HG02870 (cell line): ENCODE data around the gene ANKRD55.
A peak's percentile ranks its signal among the peaks of the same experiment; 100 is the strongest.
"Not testable (repeated sequence)": the region's sequence is repeated elsewhere in the genome, so short reads cannot be mapped to it uniquely, and the experiment has no call there.

Experiments
- ATAC-seq: cut with Tn5 transposase; IDR thresholded peaks from one replicate; pipeline ENCODE4 v1.9.1; 2021; ENCODE audit warnings: mild to moderate bottlenecking, moderate library complexity; ENCODE audit not compliant: unreplicated experiment

ANKRD55 gene

GRCh38 chr5:56233230-56233629 is at the start of gene ANKRD55:
Gene ANKRD55 (minus strand): TSS chr5:56233330. CDS start chr5:56232913, 417 bp downstream.
- ATAC-seq, result no peak

DNA sequence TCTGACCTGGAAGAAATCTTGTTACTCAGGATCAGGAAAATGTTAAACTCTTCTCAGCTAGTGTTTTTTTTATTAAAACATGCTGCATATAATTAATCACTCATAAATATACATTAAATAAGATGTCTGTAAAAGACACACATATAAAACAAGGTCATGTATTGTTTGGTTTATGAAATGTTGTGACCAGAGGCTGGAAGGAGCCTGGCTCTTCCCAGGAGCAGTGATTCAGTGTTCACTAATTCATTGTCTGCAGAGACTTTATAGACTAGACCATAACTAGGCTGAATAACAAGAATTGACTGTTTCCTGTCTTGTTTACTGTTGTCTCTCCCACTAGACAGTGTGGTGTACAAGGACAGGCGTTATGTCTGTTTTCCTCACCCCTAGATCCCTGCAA is 49.1 kb upstream of the ANKRD55 start:
- ATAC-seq, result no peak

DNA sequence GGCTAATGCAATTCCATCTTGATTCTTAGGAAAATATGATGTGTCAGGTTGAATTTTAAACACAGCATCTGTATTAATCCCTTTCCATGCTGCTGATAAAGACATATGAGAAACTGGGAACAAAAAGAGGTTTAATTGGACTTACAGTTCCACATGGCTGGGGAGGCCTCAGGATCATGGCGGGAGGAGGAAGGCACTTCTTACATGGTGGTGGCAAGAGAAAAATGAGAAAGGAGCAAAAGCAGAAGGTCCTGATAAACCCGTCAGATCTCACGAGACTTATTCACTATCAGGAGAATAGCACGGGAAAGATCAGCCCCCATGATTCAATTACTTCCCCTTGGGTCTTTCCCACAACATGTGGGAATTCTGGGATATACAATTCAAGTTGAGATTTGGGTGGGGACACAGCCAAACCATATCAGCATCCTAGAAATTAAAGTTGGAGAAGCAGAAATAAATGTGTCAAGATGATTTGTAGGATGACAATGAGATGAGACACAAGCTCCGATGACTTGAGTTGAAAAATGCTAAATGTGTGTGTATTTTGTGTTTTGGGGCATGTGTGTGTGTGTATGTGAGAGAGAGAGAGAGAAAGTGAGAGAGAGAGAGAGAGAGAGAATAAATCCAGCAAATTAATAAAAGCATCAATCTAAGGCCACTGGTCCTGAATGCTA is 48.5 kb upstream of the ANKRD55 start:
- no peak for ATAC-seq

GRCh38 chr5:56279979-56280378 is 46.8 kb upstream of the ANKRD55 start:
- ATAC-seq, result no peak

- no peak for ATAC-seq
These were observed 46.2 kb upstream of the ANKRD55 start for GRCh38 chr5:56279291-56279690.

DNA sequence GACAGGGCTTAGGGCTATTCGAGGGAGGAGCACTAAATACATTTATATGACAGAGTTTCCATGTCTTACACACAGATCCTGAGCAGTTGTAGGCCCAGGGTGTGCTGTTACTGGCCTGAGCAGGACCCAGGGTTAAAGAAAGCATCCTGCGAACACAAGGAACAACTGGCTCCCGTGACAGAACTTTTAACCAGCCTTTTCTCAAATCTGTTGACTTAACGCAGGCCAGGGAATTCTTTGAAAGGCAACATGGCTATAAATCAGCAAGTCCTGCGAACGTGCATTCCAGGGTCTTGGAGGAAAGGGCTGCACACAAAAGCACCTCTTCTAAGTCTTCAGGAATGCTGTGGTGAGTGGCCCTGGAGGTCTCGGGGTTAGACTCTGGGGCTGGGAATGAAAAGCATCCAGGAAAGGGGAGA is 45.2 kb upstream of the ANKRD55 start:
- no peak for ATAC-seq

GRCh38 chr5:56277573-56277972 is 44.4 kb upstream of the ANKRD55 start:
- no peak for ATAC-seq

- no peak for ATAC-seq
These were observed 40.3 kb upstream of the ANKRD55 start for GRCh38 chr5:56273376-56273955.

DNA sequence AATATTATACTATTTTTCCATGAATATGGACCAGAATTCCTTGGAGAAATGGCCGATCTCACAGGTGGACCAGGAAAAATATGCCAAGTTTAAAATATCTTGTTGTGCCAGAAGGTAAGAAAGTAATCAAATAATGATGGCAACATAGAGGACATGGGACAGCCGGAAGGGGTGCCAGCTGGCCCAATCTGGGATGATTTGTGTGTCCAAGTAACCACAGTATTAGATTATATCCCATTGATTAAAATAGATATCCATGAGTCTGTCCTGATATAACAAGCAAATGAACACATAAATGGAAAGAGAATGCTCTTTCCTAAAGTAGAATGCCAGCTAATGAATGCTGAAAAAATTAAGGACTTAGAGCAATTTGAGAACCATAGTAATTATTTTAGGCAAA is 39.6 kb upstream of the ANKRD55 start:
- no peak for ATAC-seq

GRCh38 chr5:56270568-56271392 is 37.6 kb upstream of the ANKRD55 start:
- peak; percentile 87 for ATAC-seq

GRCh38 chr5:56270058-56270457 is 36.9 kb upstream of the ANKRD55 start:
- no peak for ATAC-seq

DNA sequence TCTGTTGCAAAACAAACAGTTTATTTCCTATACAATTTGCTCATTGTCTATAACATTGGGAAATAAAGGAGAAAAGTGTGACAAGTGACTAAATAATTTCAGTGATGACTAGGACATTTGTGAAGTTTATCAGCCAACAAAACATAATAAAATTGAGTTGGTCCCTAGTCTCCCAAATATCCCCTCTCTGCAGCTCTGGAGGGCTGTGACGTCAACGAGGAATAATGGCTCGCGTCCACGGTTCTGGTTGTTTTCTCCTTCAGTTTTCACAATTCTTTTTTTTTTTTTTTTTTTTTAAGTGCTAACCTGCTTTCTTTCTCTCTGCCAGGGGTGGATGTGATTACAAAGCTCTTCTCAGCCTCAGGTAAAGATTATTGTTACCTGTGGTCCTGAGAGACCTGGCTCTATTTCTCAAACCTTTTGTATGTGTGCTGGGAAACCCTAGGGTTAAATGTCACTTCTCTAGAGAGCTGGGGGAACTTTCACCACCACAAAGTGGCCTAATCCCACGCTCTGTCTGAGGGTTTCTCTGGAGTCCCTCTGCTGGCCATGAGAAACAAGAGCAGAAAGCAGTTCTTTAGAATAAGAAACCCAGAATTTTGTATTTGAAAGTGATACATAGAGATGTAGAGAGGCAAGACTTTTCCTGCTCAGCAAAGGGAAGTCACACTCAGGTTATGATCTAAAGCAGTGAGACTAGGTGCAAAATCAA is 36.2 kb upstream of the ANKRD55 start:
- ATAC-seq, result no peak

DNA sequence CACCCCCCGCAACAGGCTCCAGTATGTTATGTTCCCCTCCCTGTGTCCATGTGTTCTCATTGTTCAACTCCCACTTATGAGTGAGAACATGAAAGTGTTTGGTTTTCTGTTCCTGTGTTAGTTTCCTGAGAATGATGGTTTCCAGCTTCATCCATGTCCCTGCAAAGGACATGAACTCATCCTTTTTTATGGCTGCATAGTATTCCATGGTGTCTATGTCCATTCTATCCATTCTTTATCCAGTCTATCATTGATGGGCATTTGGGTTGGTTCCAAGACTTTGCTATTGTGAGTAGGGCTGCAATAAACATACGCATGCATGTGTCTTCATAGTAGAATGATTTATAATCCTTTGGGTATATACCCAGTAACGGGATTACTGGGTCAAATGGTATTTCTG is 35.6 kb upstream of the ANKRD55 start:
- ATAC-seq, result not testable (repeated sequence)

DNA sequence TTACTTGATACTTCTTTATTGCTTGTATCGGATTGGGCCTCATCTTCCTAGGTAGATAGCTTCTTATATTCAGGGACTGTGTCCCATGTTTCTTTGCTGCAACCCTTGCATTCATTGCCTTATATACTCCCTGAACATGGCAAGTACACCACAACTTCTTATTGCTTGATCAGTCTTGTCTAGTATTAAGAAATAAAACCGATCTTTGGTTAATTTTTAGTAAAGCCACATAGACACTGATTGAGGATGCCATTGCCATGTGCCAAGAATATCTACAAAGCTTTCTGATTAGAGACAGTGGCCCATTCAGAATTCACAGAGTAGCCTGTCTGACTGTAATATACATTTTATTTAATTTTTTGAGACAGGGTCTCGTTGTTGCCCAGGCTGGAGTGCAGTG is 34.7 kb upstream of the ANKRD55 start:
- no peak for ATAC-seq

- ATAC-seq, result no peak
These were observed 31.4 kb upstream of the ANKRD55 start for GRCh38 chr5:56264417-56265025.

- ATAC-seq, result no peak
These were observed 29.1 kb upstream of the ANKRD55 start for GRCh38 chr5:56262279-56262678.

- ATAC-seq, result peak; percentile 79
These were observed 25.9 kb upstream of the ANKRD55 start for GRCh38 chr5:56259002-56259511.

- ATAC-seq, result not testable (repeated sequence)
These were observed 24.8 kb upstream of the ANKRD55 start for GRCh38 chr5:56257763-56258529.

GRCh38 chr5:56257010-56257409 is 23.9 kb upstream of the ANKRD55 start:
- no peak for ATAC-seq

DNA sequence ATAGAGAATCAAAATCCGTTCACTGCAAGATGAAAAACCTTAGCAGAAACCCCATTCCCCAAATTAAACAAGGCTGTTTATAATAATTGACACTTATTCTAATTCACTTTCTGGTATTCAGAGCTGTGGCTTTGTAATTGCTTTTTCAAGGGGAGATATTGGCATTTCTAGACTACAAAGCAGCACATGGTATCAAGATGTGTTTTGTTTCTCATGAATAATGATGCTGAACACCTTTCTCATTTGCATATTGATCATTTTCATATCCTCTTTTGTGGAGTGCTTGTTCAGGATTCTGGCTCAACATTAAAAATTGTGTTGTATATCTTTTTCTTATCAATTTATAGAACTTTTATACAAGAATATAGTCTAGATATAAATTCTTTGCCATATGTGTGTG is 22.4 kb upstream of the ANKRD55 start:
- no peak for ATAC-seq
